Gastroesophageal sphincter (tissue), 3 donors: ENCODE data around the gene ENTPD5.

Experiments
- POLR2A ChIP-seq, 2 donors: fragments of 450-650 bp; IDR thresholded peaks; one replicate each; pipeline ENCODE4 v1.6.1; 2017; ENCODE audit warnings: antibody characterized with exemption in 2 of 2, mild to moderate bottlenecking in 2 of 2, moderate library complexity in 1 of 2
- TF ChIP-seq, protein P1 (sequence below), 4 experiments: fragments of 200-600 bp in 2 of 4; fragments of 450-650 bp in 2 of 4; sonication (generic) in 1 of 4; IDR thresholded peaks; one replicate each; pipeline ENCODE4 v1.5.1; 2017 to 2019; ENCODE audit warnings: antibody characterized with exemption in 4 of 4, mild to moderate bottlenecking in 2 of 4, moderate library complexity in 2 of 4

- peak; percentile 86 to 87 for TF ChIP-seq POLR2A (IDR thresholded peaks at IDR 0.05)
- TF ChIP-seq, protein P1, sequence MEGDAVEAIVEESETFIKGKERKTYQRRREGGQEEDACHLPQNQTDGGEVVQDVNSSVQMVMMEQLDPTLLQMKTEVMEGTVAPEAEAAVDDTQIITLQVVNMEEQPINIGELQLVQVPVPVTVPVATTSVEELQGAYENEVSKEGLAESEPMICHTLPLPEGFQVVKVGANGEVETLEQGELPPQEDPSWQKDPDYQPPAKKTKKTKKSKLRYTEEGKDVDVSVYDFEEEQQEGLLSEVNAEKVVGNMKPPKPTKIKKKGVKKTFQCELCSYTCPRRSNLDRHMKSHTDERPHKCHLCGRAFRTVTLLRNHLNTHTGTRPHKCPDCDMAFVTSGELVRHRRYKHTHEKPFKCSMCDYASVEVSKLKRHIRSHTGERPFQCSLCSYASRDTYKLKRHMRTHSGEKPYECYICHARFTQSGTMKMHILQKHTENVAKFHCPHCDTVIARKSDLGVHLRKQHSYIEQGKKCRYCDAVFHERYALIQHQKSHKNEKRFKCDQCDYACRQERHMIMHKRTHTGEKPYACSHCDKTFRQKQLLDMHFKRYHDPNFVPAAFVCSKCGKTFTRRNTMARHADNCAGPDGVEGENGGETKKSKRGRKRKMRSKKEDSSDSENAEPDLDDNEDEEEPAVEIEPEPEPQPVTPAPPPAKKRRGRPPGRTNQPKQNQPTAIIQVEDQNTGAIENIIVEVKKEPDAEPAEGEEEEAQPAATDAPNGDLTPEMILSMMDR (IDR thresholded peaks at IDR 0.05), result peak in 2 of 4 experiments; percentile 9 to 37
These were observed 69.0 kb downstream of the ENTPD5 start, which contains the start of the genes COQ6 and FAM161B for GRCh38 chr14:73949752-73950734.
